ENCODE results near the gene CFAP92.

- TF ChIP-seq CTCF (IDR thresholded peaks at IDR 0.05): no peak
- no peak for TF ChIP-seq POLR2A (IDR thresholded peaks at IDR 0.05)
- no peak for TF ChIP-seq POLR2AphosphoS5 (IDR thresholded peaks at IDR 0.05)
These were observed 6.4 kb downstream of the CFAP92 start for GRCh38 chr3:128987302-128988100.

All from breast epithelium (tissue), 3 donors.